ENCODE results near the gene N4BP2L1. TPM values are rescaled to one million over a fixed set of nuclear protein-coding genes. Genes with fewer than 3 reads are reported as not detected.

Gene N4BP2L1
- total and polyA plus RNA-seq, 4 donors, result 13.3 to 33.7 (median 25.2) TPM

GRCh38 chr13:32428581-32429432 lies 877 bp upstream of the N4BP2L1 start:
- peak overlapping the region; percentile 46 to 58 for H3K27ac ChIP-seq (ENCODE audit: low read depth in 1 of 2, low read length in 2 of 2)
- WGBS, 2 donors, result 34 to 40% methylated on average over 9 of the region's 9 CpGs
- no peaks in the 10 kb centered on the region for H3K9me3 ChIP-seq (ENCODE audit: control insufficient read depth, low read length)
- H3K4me3 ChIP-seq (ENCODE audit: low read length in 2 of 2), result peak overlapping the region; percentile 48 to 98
- H3K36me3 ChIP-seq (ENCODE audit: control insufficient read depth in 1 of 2, insufficient read depth in 2 of 2, low read length in 1 of 2), result no peaks in the 10 kb centered on the region
- DNase-seq (no peak), ATAC-seq (ENCODE audit: low FRiP score) (peak; percentile 40)
- no peaks in the 10 kb centered on the region for H3K4me1 ChIP-seq (ENCODE audit: control insufficient read depth in 1 of 2, insufficient read depth in 2 of 2, low read length in 2 of 2)
- intact Hi-C loops (cut with DNase I), result loop anchor here in 1 of 2 donors (5.0 kb wide), 1 partner anchor 107 kb away; no protein-coding TSS in a partner anchor
- no peaks in the 10 kb centered on the region for H3K27me3 ChIP-seq (ENCODE audit: control insufficient read depth in 1 of 2, insufficient read depth in 2 of 2, low read length in 1 of 2)

- DNase-seq (peak; percentile 70 to 83), ATAC-seq (ENCODE audit: low FRiP score) (peak; percentile 47)
- no peaks in the 10 kb centered on the region for H3K27me3 ChIP-seq (ENCODE audit: control insufficient read depth in 1 of 2, insufficient read depth in 2 of 2, low read length in 1 of 2)
- intact Hi-C loops (cut with DNase I), result loop anchor here in 1 of 2 donors (5.0 kb wide), 1 partner anchor 105 kb away; no protein-coding TSS in a partner anchor
- H3K4me1 ChIP-seq (ENCODE audit: control insufficient read depth in 1 of 2, insufficient read depth in 2 of 2, low read length in 2 of 2), result no peaks in the 10 kb centered on the region
- peak overlapping the region; percentile 46 to 58 for H3K27ac ChIP-seq (ENCODE audit: low read depth in 1 of 2, low read length in 2 of 2)
- peak overlapping the region; percentile 48 to 98 for H3K4me3 ChIP-seq (ENCODE audit: low read length in 2 of 2)
- WGBS, 2 donors, result 1 to 2% methylated on average over 67 to 90 of the region's 90 CpGs
- H3K36me3 ChIP-seq (ENCODE audit: control insufficient read depth in 1 of 2, insufficient read depth in 2 of 2, low read length in 1 of 2), result no peaks in the 10 kb centered on the region
- no peaks in the 10 kb centered on the region for H3K9me3 ChIP-seq (ENCODE audit: control insufficient read depth, low read length)
Measured at GRCh38 chr13:32426990-32427851, 709 bp downstream of the N4BP2L1 start.

DNA sequence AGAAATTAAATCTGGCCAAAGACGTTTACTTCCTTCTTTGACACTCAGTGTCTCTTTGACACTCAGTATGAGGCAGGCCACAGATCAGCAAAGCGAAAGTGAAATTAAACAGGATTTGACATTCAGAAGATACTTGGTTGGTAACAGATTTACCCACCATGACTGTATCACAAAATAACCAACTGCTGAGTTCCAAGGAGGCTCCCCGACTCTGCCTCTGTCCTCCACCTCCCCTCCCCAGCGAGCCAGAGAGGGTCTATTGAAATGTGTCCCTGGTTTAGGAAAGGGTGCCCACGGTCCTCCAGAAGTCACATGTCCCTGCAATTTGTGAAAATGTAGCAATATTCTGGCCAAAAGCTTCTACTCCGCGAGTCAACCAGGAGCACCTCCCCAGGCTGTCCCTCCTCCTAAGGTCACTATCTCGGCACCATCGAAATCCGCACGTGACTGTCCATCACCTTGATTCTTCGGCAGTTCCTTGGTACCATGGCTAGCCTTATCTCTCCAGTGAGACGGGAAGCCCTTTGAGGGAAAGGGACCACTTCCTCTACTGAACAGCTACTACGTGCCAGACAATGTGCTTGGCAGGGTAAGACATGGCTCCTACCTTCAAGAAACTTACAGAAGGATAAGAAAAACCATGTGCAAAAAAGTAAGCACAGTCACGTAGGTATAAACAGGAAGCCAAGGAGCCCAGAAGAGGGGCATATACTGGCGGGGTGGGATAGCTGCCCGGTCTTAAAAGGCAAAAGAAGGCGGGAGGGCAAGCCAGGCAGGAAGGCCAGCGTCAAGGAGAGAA lies 1.5 kb downstream of the N4BP2L1 start:
- Histone ChIP-seq H3K9me3 (ENCODE audit: control insufficient read depth, low read length) (no peaks in the 10 kb centered on the region), H3K27ac (ENCODE audit: low read depth in 1 of 2, low read length in 2 of 2) (peak overlapping the region in 1 of 2 donors; percentile 33), H3K36me3 (ENCODE audit: control insufficient read depth in 1 of 2, insufficient read depth in 2 of 2, low read length in 1 of 2) (no peaks in the 10 kb centered on the region), H3K4me1 (ENCODE audit: control insufficient read depth in 1 of 2, insufficient read depth in 2 of 2, low read length in 2 of 2) (no peaks in the 10 kb centered on the region), H3K4me3 (ENCODE audit: low read length in 2 of 2) (peak overlapping the region; percentile 48 to 98), H3K27me3 (ENCODE audit: control insufficient read depth in 1 of 2, insufficient read depth in 2 of 2, low read length in 1 of 2) (no peaks in the 10 kb centered on the region)
- 65% methylated on average over 19 of the region's 19 CpGs for WGBS, 2 donors
- intact Hi-C loops (cut with DNase I), result loop anchor here in 1 of 2 donors (5.0 kb wide), 1 partner anchor 104 kb away; no protein-coding TSS in a partner anchor
- DNase-seq (no peak), ATAC-seq (ENCODE audit: low FRiP score) (no peak)

GRCh38 chr13:32425158-32425557 lies 2.8 kb downstream of the N4BP2L1 start:
- ATAC-seq (ENCODE audit: low FRiP score) (no peak), DNase-seq (no peak)
- Histone ChIP-seq H3K4me1 (ENCODE audit: control insufficient read depth in 1 of 2, insufficient read depth in 2 of 2, low read length in 2 of 2) (no peaks in the 10 kb centered on the region), H3K36me3 (ENCODE audit: control insufficient read depth in 1 of 2, insufficient read depth in 2 of 2, low read length in 1 of 2) (no peaks in the 10 kb centered on the region), H3K4me3 (ENCODE audit: low read length in 2 of 2) (no peak overlapping the region), H3K27ac (ENCODE audit: low read depth in 1 of 2, low read length in 2 of 2) (no peak overlapping the region), H3K27me3 (ENCODE audit: control insufficient read depth in 1 of 2, insufficient read depth in 2 of 2, low read length in 1 of 2) (no peaks in the 10 kb centered on the region), H3K9me3 (ENCODE audit: control insufficient read depth, low read length) (no peaks in the 10 kb centered on the region)
- WGBS, 2 donors, result 52 to 67% methylated on average over 7 of the region's 7 CpGs
- intact Hi-C loops (cut with DNase I), result loop anchor here in 1 of 2 donors (5.0 kb wide), 1 partner anchor 103 kb away; no protein-coding TSS in a partner anchor

GRCh38 chr13:32423592-32423991 lies 4.3 kb downstream of the N4BP2L1 start:
- no peaks in the 10 kb centered on the region for H3K4me1 ChIP-seq (ENCODE audit: control insufficient read depth in 1 of 2, insufficient read depth in 2 of 2, low read length in 2 of 2)
- H3K36me3 ChIP-seq (ENCODE audit: control insufficient read depth in 1 of 2, insufficient read depth in 2 of 2, low read length in 1 of 2), result no peaks in the 10 kb centered on the region
- no peak for ATAC-seq (ENCODE audit: low FRiP score)
- DNase-seq, result no peak
- H3K4me3 ChIP-seq (ENCODE audit: low read length in 2 of 2), result no peak overlapping the region
- no peaks in the 10 kb centered on the region for H3K9me3 ChIP-seq (ENCODE audit: control insufficient read depth, low read length)
- H3K27me3 ChIP-seq (ENCODE audit: control insufficient read depth in 1 of 2, insufficient read depth in 2 of 2, low read length in 1 of 2), result no peaks in the 10 kb centered on the region
- no peak overlapping the region for H3K27ac ChIP-seq (ENCODE audit: low read depth in 1 of 2, low read length in 2 of 2)
- intact Hi-C loops (cut with DNase I), result no loop called here
- 88 to 92% methylated on average over 3 of the region's 3 CpGs for WGBS, 2 donors

GRCh38 chr13:32419862-32420261 lies 8.1 kb downstream of the N4BP2L1 start:
- no peak for DNase-seq
- Histone ChIP-seq H3K36me3 (ENCODE audit: control insufficient read depth in 1 of 2, insufficient read depth in 2 of 2, low read length in 1 of 2) (no peaks in the 10 kb centered on the region), H3K9me3 (ENCODE audit: control insufficient read depth, low read length) (no peaks in the 10 kb centered on the region), H3K27ac (ENCODE audit: low read depth in 1 of 2, low read length in 2 of 2) (no peak overlapping the region), H3K4me3 (ENCODE audit: low read length in 2 of 2) (no peak overlapping the region), H3K4me1 (ENCODE audit: control insufficient read depth in 1 of 2, insufficient read depth in 2 of 2, low read length in 2 of 2) (no peaks in the 10 kb centered on the region), H3K27me3 (ENCODE audit: control insufficient read depth in 1 of 2, insufficient read depth in 2 of 2, low read length in 1 of 2) (no peaks in the 10 kb centered on the region)
- no peak for ATAC-seq (ENCODE audit: low FRiP score)
- intact Hi-C loops (cut with DNase I), result no loop called here
- 87 to 92% methylated on average over 2 of the region's 2 CpGs for WGBS, 2 donors

GRCh38 chr13:32417995-32418394 lies 9.9 kb downstream of the N4BP2L1 start:
- no peaks in the 10 kb centered on the region for H3K4me1 ChIP-seq (ENCODE audit: control insufficient read depth in 1 of 2, insufficient read depth in 2 of 2, low read length in 2 of 2)
- DNase-seq (no peak), ATAC-seq (ENCODE audit: low FRiP score) (no peak)
- 98 to 100% methylated on average over 1 of the region's 1 CpG for WGBS, 2 donors
- no peak overlapping the region for H3K4me3 ChIP-seq (ENCODE audit: low read length in 2 of 2)
- H3K36me3 ChIP-seq (ENCODE audit: control insufficient read depth in 1 of 2, insufficient read depth in 2 of 2, low read length in 1 of 2), result no peaks in the 10 kb centered on the region
- no peaks in the 10 kb centered on the region for H3K27me3 ChIP-seq (ENCODE audit: control insufficient read depth in 1 of 2, insufficient read depth in 2 of 2, low read length in 1 of 2)
- no peaks in the 10 kb centered on the region for H3K9me3 ChIP-seq (ENCODE audit: control insufficient read depth, low read length)
- H3K27ac ChIP-seq (ENCODE audit: low read depth in 1 of 2, low read length in 2 of 2), result no peak overlapping the region
- intact Hi-C loops (cut with DNase I), result no loop called here

GRCh38 chr13:32415019-32415418 lies 12.9 kb downstream of the N4BP2L1 start:
- ATAC-seq (ENCODE audit: low FRiP score), result no peak
- no peaks in the 10 kb centered on the region for H3K36me3 ChIP-seq (ENCODE audit: control insufficient read depth in 1 of 2, insufficient read depth in 2 of 2, low read length in 1 of 2)
- H3K9me3 ChIP-seq (ENCODE audit: control insufficient read depth, low read length), result no peaks in the 10 kb centered on the region

More at GRCh38 chr13:32415019-32415418, 12.9 kb downstream of the N4BP2L1 start:
- H3K4me3 ChIP-seq (ENCODE audit: low read length in 2 of 2), result no peak overlapping the region
- no peaks in the 10 kb centered on the region for H3K27me3 ChIP-seq (ENCODE audit: control insufficient read depth in 1 of 2, insufficient read depth in 2 of 2, low read length in 1 of 2)
- intact Hi-C loops (cut with DNase I), result no loop called here
- no peak overlapping the region for H3K27ac ChIP-seq (ENCODE audit: low read depth in 1 of 2, low read length in 2 of 2)
- no peaks in the 10 kb centered on the region for H3K4me1 ChIP-seq (ENCODE audit: control insufficient read depth in 1 of 2, insufficient read depth in 2 of 2, low read length in 2 of 2)
- no peak for DNase-seq
